Stimulated activated CD8-positive, alpha-beta memory T cell treated with anti-CD3 and anti-CD28 coated beads, Interleukin-15, amount 100 ng/mL, for 48 hours (primary cell): Measurements from ENCODE around the gene GLRX.
"Not testable (repeated sequence)": the region's sequence is repeated elsewhere in the genome, so short reads cannot be mapped to it uniquely, and the experiment has no call there.

Experiments
- DNase-seq, 2 donors: peaks; one replicate each; pipeline ENCODE4 v3.0.0-alpha.2; 2020; ENCODE audit warnings: low read depth in 2 of 2

Gene GLRX

DNA sequence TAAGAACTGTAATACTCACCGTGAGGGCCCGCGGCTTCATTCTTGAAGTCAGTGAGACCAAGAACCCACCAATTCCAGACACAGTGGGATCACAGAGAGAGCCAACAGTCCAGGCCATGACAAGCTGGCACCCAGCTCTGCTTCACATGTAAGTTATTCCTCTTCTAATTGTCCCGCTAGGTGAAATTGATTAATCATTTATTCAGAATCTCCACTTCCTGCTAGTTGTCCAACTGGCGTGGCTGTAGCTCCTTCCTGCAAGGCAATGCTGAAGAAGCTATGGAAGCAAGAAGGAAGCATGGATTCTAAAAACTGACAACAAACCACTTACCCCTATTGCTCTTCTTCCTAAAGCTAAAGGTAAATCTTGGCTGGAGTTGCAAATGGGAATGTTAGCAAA is 30.0 kb upstream of the GLRX start:
- no peak for DNase-seq

DNA sequence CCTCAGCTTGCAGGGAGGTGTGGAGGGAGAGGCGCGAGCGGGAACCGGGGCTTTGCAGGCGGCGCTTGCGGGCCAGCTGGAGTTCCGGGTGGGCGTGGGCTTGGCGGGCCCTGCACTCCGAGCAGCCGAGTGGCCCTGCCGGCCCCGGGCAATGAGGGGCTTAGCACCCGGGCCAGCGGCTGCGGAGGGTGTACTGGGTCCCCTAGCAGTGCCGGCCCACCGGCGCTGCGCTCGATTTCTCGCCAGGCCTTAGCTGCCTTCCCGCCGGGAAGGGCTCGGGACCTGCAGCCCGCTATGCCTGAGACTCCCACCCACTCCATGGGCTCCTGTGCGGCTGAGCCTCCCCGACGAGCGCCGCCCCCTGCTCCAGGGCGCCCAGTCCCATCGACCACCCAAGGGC is 28.6 kb upstream of the GLRX start:
- DNase-seq, result not testable (repeated sequence)

DNA sequence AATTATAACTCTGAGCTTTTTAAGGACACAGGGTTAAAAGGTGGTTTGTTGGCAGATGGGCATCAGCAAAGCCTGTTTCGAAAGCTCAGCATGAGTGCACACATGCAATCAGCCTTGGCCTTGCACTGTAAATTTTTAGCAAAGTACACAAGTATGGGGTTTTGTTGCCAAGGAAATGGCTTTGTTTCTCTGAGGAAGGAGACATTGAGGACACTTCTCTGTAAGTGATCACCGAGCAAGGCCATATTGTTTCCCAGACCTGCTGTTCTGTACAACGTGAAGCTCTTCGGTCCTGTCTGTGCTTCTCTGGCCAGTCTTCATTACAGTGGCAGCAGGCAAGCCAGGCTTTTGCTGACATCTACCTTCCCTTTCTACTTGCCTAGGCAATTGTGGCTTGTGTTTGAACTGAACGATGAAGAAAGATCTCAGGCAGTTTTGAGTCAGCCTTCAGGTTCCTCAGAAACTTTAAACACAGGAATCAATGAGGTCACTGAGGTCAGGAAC is 27.9 kb upstream of the GLRX start:
- no peak for DNase-seq

DNA sequence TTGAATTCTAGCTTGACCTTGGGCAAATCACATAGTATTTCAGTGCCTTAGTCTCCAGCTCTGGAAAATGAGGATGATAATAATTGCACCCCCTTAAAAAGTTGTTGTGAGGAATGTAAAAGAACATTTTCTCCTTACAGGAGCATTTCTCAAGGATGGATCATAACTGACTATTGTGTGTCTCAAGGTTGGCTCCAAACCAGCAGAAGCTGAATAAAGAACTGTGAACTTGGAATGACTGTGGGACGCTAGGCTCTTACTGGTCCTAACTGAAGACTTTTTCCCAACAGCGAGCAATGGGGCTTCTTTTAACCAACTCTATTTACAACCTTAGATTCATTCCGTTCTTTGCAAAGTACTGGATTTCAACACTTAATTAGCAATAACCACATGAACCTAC is 26.2 kb upstream of the GLRX start:
- no peak for DNase-seq

DNA sequence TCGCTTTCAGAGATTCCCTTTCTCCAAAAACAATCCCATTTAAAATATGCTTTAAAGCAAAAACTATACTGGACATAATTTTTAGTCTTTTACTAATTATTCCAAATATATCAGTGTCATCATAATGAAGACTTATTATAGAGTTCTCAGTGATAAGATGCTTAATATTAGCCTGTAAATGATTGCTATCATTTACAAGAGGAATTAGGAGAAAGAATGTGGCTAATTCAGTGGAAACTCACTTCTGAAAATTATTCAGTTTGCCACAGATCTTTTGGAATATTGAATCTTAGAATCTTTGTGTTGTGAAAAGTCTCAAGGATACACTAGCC is 24.7 kb upstream of the GLRX start:
- DNase-seq, result no peak

DNA sequence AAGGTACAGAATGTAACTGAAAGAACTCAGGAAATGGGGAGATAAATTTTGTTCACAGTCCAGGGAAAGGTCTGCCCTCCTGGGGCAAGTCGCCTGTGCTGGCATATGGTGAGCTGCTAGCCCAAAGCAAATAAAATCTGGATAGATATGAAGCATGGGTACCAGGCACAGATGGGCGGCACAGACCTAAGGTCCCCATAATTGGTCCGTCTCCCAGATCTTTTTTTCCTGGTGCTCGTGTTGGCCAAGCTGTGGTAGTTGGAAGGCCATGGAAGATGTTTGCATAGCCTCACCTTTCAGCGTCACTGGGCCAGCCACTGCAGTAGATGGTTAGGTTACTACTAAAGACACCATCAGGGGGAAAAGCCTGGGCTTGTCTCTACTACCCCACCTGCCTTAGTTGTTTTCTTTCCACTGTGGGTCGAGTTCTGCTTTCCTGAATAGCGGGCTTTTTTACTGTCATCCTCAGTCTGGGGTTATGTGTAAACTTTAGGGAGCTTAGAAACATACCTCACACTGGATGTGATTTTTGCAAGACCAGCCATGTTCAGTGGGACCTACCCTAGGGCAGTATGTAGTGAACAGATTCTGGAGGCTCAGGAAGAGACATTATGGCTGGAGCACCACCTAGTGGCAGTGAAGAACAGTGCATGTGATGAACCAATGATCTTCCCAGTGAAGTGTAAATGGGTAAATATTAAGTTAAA is 24.2 kb upstream of the GLRX start:
- peak in 1 of 2 donors; percentile 27 for DNase-seq

DNA sequence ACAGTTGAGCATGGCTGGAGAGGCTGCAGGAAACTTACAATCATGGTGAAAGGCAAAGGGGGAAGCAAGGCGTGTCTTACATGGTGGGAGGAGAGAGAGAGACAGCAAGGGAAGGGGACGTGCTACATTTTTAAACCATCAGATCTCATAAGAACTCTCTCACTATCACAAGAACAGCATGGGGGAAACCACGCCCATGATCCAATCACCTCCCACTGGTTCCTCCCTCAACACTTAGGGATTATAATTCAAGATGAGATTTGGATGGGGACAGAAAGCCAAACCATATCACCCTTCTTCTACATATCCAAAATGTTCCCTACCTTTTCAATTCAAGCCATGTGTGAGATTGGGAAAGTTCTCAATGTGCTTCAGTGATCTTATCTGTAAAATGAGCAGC is 22.9 kb upstream of the GLRX start:
- DNase-seq, result no peak

DNA sequence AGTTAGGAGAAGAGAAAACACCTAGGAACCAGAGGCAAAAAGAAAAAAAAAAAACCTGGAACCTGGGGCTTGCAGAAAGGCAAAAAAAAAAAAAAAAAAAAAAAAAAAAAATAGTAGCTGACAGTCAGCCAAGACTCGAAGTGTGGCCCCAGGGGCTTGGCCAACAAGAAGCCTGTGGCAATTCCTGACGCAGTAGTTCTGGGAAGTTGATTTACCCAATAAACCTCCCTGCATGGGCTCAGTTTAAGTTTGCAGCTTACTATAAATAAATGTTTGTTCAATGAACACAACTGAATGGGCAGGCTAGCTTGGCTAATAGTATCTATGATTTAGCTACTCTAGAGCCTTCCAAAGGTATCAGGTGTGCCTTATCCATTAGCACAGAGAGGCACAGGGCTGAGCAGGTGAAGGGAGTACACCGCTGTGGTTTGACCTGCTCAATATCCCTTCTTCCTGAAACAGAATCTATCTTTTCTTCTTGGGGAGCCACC is 21.3 kb upstream of the GLRX start:
- DNase-seq, result no peak

DNA sequence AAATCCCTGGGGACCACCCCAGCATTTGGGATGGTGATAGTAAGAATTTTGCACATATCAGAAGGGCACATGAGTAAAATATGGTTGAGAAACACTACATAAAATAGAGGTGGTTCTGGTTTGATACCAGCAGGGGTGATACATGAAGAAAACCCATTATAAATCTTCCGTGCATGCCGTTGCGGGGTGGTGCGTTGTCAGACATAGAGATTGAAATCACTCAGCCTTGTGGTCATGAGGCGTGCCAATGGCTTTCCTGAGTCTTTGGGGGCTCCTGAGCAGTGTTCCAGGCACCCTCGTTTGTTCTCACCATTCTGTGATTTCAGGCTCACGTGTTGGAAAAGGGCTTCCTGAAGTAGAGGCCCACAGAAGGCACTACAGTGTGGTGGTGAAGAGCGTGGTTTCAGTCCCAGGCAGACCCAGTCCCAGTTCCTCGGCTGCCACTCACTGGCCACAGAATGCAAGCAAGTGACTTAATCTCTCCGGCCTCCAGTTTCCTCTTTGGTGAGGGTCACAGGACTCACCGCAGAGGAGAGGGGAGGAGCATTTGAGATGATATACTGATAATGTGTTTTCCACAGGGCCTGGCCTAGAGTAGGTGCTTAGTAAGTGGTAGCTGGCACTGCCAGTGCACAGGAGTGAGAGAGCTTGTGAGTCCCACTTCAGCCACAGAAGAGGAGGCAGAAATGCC is 20.5 kb upstream of the GLRX start:
- DNase-seq, result peak; percentile 62 to 65

DNA sequence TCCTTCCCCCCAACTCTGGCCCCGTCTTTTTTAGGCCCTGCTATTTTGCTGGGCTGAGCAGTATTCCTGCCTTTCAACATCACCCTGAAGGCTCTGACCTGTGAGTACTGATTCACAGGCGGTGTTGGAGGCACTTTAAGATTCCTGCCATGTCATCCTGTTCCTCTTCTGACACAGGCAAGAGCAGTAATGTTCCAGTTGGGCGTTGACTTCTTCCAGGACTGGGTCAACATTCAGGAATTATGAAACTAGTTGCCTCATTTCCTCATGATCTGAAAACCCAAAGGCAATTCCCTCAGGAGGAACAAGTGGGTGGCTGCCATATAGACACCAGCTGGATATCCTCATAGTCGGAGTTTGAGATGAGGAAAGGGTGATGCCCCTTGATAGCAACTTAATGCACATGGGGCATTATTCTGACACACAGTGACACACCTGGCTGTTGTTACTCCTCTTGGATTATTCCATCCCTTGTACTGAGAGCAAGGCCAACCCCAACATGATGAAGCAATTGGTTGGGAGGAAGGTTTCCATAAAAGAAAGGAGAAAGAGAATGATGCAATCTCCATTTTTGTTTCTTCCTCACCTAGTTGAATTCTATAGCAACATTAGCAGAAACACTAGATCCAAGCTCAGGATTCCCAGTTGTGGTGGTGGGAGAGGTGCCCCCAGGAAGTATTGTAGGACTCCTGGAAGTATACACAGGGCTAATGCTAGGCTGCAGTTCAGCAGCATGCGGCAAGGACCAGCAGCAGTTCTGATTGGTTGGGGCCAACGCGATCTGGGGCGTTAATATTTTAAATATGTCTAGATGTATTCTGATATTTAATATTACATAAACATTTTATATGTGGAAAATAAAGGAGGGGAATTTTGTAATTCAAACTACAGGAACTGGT is 19.6 kb upstream of the GLRX start:
- no peak for DNase-seq

DNA sequence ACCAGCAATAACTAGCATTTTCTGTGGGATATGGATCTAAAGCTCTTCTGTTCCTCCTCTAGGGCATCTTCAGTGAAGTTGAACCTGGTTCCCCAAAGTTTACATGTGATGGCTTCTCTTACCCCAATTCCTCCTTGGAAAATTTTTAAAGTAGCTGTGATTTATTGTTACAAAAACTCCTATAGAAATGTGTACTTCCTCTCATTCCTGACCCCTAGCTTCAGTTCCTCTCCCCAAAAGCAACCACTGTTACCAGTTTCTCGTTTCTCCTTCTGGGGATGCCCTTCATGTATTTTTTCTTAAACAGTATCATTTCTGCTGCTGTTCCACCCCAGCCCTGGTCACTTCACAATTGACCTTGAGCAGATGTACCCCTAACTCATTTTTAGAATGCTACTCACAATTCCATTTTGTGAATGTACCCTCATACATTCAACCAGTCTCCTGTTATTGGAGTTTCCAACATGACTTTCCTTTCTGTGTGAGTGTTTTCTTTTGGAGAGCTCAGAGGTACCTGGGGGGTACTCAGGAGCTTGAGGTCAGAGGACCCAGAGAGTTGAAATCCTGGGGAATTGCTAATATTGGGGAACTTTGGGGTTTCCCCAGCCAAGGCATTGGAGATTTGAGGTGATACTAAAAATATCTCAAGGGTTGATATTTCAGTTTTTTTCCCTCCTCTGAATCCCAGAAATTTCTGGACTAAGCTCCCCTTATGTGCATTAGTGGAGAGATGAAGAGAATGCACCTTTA is 18.6 kb upstream of the GLRX start:
- DNase-seq, result no peak

DNA sequence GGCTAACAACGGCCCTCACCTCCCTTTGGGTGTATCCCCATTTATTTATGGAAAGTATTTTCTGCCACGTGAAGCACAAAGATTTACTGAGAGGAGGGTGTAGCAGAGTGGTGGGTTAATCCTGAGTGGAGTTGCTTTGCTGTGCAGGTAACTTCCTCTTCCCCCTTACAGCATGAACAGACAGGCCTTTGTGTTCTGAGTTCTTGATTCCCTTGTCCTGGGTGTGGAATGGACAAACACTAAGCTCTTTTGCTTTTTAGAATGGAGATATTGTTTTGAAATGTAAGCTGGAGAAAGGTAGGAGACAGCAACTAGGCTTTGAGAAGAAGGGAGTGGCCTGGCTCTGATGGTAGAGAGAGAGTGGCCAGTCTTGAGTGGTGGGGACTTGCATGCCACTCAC is 17.1 kb upstream of the GLRX start:
- no peak for DNase-seq

DNA sequence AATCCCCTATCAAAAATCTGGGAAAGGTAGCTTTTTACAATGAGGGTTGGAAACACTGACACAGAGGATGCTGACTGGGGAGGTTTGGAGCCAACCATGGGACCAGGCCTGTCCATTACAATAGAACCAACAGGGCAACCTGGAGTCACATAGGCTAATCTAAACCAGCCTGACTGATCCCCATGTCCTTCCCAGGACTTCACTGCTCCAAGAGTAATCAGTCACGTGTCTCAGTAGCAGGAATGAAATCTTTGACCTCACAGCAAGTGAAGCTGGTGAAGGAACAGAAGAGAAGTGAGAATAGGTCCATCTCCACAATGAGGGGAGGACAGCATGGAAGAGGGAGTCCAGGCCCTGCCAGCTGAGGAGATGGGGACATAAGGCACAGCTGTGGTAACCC is 16.0 kb upstream of the GLRX start:
- DNase-seq, result no peak

DNA sequence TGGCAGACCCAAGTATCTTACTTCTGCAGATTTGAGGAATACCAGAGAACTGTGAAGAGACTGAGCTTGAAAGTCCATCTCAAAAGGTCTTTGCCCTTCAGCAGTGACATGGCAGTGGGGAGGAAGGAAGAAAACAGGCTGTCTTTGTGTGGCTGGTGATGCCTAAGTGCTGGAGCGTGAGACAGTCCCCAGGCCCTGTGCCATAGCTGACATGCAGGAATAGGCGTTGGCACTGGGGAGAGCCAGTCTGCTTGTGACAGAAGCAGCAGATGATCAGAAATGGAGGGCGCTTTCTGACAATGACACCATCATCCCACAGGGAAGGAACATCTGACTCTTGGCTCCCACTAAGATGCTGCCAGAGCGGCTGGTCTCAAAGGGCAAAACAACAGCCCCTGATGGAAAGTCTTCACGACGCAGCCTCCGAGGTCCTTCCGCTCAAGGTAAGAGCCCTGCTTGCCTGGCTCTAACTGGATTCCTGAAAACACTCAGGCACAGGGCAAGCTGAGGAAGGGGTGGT is 15.5 kb upstream of the GLRX start:
- DNase-seq, result no peak

DNA sequence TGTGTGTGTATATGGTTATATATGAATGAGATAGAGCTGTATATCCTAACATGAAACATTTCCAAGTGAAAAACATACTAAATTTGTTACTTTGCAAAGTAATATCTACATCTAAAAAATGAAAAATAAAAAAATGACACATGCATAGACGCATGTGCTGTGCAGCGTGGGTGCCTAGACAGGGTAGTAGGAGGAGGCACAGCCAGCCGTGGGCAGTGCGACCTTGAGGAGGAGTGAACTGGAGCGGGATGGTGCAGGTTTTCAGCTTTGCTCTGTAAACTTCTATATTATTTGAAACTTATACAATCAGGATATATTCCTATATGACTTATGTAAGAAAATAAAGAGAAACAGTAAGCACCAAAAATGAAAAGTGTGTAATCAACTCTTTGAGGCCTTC is 15.0 kb upstream of the GLRX start:
- no peak for DNase-seq

DNA sequence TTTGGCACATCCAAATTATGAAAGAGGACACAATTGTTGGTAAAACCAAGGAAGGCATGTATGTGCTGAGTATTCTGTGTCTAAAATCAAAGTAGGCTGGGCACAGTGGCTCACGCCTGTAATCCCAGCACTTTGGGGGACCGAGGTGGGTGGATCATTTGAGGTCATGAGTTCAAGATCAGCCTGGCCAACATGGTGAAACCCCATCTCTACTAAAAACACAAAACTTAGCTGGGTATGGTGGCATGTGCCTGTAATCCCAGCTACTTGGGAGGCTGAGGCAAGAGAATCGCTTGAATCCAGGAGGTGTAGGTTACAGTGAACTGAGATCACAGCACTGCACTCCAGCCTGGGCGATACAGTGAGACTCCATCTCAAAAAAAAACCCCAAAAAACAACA is 14.4 kb upstream of the GLRX start:
- not testable (repeated sequence) for DNase-seq

DNA sequence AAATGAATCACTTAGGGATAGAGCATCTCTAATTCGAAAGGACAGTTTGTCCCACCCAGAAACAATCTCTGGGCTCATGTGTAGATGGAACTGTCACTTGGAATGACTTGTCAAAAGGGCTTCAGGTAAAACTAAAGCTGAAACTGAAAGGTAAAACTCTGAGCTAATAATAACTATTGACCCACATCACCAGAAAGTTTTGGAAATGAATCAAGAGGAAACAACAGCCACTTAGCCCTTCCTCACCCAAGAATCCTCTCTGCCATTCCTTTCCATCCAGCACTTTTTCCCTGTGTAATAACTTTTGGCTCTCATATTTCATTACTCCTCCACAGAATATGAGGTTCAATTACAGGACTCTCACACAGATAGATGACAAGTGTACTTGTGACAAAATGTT is 14.0 kb upstream of the GLRX start:
- no peak for DNase-seq

DNA sequence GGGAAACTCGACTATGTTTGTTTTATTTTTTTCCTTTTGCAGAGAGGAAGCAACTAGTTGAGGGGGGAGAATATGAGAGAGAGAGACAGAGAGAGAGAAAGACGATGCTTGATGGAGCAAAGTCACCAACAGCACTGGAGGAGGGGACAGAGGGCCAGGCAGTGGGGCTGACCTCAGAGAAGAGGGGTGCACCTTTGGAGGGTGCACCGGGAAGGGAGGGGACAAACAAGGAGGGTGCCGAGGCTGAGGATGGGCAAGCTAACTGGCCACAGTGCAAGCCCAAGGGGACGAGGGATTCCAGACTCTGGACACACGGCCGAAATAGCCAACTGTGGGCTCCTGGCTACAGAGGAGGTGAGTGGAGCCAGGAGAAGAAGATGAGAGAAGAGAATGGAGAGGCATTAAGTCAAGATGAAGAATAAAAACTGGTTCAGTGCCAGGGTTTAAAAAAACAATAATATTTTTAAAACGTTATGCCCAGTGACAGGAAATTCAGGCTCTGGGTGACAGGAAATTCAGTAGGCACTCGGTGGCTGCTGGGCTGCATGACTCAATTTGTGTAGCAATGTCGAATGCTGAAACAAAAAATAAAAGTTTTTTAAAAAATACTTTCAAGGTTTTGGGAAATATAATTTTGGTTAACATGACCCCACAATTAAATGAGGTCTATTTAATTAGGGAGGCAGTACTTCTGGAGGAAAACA is 13.3 kb upstream of the GLRX start:
- DNase-seq, result no peak

DNA sequence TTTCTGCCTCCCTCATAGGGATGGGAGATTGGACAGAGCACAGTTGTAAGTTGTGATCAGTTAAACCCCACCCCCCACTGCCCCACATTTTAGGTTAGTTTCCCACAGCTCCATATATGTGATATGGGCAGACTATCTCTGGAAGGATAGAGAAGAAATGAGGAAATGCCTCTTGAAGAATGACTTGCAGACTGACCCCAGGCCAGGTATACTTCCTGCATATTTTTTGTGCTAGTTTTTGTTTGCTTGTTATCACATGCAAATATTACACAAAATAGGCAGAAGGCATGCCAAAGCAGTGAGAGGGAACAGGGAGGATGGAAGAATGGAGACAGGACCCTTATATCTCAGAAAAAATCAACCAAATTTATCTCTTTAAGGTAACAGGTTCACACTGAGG is 10.1 kb upstream of the GLRX start:
- no peak for DNase-seq

DNA sequence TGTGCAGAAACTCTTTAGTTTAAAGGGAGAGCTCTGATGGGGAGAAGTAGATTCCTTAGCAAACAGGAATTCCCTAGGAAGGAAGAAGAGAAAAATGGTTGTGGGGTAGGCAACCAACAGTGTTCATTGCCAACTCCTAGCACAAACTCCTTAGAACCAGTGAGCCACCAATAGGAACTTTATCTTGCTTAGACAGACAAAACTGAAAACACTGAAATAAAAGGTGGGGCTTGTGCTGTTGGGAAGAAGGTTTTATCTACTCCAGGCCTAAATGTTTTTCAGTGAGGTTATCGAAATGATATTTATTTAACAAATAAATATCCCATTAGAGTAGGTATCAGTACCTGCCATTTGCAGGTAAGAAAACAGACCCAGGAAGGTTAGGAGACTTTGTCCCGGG is 7.7 kb upstream of the GLRX start:
- no peak for DNase-seq

DNA sequence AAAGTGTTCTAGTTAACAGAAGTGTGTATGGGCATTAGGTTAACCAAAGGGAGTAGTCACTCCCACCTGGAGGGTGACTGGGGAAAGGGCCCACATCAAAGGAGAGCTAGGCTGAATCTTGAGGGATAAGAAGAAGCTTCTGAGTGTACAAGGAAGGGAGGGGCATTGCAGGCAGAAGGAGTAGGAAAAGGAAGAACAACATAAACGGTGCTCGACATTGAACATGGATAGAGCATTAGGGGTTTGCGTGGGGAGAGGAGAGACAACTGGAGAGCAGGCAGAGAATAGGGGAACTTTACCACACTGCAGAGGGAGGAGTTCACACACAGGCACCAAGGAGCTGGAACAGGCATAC is 5.3 kb upstream of the GLRX start:
- DNase-seq, result no peak
